NCI-H1694 treated with DMSO at 0.1 percent for 48 hours (cell line): ENCODE data around the gene SDF4.

Experiments
- DNase-seq: peaks from one replicate; lab custom pipeline; 2025; lab: John Stamatoyannopoulos, UW

SDF4 gene

DNA sequence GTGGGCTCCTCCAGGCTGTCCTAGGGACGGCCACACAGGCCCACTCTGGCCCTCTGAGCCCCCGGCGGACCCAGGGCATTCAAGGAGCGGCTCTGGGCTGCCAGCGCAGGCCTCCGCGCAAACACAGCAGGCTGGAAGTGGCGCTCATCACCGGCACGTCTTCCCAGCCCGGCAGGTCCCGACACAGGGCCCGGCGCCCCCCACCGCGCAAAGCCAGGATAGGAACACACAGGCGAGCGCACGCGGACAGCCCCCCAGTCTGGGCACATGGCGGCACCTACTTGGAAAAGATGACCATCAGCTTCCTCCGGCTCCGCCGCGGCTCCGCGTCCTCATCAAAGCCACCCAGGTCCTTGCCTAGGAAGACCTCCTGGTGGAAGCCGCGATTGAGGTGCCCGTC, 3.6 kb downstream of the SDF4 start:
- no peak for DNase-seq

DNA sequence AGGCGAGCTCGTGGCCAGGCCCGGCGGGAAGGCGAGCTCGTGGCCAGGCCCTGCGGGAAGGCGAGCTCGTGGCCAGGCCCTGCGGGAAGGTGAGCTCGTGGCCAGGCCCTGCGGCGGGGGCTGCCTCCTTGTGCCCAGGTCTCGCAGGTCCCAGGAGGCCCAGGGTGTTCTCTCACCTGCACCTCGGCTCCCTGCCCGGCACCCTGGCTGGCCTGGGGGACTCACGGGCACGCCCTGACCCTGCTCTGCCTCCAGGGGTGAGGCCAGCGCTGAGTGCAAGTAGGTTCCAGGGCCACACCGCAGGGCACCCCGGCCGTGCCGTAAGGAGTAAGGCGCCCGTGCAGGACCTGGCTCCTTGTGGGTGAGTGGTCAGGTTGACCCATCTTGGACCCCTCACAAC, 4.4 kb downstream of the SDF4 start:
- no peak for DNase-seq

DNA sequence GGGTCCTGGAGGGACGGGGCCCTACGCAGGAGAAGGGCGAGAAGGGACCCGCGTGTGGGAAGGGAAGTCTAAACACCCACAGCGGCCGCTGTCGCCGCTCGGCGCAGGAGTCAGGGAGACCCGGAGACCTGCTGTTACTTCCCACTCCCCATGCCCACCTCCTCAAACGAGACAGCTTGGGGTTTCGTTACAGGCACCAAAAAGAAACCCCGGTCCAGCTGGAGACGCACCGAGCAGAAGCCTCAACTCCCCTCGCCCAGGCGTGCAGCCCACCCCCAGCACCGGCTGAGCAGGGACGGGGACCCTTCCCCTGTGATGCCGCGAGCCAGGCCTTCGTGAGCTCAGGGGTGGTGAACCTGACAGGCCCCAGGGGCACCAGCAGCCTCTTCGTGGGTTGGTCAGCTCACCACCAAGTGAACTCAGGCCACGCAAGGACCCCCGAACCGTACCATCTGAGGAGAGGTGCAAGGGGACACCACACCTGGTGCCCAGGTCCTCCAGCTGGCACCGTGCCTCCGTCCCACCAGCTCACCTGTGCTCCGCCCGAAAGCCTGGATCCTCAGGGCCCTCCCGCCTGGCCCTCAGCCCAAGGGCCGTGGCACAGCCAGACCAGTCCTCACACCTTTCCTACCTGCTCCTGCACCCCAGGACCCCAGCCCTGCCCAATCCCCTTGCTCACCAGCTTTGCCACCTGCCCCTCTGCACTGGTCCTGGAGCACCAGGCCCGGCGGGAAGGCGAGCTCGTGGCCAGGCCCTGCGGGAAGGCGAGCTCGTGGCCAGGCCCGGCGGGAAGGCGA, 5.0 kb downstream of the SDF4 start:
- no peak for DNase-seq

DNA sequence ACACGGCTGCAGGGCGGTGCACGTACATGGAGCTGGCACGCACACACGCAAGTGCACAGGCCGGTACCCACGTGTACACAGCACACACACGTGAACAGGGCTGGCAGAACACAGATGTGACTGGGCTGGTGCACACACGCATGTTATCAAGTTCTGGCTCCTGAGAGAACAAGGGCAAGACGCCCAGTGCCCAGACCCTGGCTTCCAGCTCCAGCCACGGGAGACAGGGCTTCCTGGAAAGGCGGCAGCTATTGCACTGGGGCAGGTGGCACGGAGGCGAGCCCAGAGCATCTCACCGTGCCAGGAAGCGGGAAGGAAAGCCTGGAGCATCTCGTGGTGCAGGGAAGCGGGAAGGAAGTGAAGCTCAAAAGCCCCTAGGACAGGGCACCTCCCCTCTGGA, 5.9 kb downstream of the SDF4 start:
- DNase-seq = no peak

DNA sequence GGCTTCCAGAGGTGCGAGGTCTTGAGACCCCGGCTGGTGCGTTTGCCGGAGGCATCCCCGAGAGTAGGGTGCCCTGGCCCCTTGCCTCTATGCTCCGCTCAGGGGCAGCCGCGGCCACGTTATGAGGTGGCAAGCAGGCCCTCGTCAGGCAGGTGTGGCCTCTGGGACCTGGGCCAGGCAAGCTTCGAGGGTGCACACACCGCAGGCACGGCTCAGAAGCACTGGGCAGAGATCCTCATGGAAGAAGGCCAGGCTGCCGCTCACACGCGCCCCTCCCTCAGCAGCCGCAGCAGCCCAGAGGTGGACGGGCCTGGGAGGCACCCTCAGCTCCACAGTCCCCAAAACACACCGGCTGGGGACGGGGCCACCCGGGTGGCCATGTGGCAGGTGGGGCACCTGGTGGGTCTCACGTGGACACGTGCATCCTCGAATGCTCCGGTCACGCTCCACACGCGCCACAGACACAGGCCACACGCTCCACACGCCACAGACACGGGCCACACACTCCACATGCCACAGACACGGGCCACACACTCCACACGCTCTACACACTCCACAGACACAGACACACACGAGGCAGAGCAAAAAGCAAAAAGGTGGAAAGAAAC, 6.5 kb downstream of the SDF4 start:
- no peak for DNase-seq

DNA sequence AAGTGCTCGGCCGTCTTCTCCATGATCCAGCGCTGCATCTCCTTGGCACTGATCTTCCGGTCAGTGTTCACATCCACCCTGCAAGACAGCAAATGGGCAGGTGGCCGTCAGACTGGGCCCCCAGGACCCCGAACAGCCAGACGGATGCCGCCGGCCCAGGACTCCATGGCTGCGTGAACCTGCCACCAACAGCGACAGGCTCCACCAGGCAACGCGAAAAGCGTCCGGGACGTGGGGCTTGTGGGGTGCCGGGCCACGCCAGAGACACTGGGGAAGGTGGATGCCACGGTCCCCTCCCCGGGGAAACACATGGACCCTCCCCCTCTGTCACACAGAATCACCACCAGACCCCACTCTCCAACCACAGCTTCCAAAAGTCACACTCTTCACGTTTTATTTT, 7.9 kb downstream of the SDF4 start:
- no peak for DNase-seq

DNA sequence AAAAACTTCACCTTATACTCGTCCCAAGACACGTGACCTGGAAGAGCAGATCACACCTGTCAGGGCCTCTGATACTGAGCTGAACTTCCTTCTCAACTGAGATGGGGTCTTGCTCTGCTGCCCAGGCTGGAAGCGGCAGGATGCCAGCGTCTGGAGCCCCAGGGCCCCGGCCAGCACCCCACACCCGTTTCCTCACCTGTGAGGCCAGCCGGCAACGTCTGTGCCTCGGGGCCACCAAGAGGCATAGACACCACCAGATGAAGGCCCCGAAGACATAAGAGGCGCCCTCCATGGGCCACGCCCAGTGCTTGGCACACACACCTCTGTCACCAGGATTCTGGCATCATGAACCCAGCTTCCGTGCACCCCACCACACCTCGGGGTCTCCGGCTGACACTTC, 8.5 kb downstream of the SDF4 start:
- no peak for DNase-seq

DNA sequence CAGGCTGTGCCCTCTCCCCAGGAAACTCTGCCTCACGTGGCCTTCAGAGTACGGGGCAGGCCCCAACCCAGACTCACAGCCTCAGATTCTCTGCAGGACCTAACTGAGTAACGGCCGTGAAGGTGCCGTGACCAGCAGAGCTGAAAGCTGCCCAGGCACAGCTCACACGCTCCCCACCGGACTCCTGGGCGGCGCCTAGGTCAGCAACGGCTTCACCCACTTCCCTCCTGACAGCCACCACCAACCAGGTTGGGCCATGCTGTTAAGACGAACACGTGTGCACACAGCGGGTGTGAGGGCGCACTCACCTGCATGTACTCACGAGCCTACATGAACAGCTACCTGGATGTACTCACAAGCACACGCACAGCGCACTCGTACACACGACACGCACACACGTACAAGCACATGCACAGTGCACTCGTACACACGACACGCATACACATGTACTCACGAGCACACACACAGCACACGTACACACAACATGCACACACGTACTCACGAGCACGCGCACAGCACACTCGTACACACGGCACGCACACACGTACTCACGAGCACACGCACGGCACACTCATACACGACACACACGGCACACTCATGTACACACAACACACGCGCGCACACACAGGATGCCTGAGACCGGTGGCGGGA, 9.1 kb downstream of the SDF4 start:
- no peak for DNase-seq

DNA sequence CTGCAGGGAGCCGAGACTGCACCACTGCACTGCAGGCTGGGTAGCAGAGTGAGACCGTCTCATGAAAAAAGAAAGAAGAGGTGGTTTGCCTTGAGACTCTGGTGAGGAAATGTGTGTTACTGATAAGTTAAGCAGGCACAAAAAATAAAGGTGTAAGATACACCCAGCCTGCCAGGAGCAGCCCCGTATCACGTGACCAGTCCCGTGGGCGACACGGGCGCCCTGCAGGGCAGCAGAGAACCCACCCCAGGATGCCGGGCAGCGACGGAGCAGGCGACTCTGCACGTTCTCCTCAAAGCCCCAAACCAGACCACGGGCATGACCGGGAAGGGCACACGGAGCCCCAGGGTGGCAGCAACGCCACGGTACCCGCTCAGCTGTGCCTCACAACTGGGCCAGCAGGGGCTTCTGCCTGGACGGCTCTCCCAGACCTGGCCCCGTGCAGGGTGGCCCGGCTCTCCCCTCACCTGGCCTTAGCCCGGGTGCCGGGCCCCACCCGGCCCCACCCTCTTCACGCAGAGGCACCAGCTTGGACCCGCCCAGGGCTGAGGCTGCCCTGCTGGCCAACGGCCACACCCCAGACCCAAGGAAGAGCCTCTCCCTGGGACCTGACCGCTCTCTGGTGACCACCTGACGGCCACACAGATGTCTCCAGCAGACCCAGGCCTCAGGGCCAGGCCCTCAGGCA, 9.8 kb downstream of the SDF4 start:
- no peak for DNase-seq

DNA sequence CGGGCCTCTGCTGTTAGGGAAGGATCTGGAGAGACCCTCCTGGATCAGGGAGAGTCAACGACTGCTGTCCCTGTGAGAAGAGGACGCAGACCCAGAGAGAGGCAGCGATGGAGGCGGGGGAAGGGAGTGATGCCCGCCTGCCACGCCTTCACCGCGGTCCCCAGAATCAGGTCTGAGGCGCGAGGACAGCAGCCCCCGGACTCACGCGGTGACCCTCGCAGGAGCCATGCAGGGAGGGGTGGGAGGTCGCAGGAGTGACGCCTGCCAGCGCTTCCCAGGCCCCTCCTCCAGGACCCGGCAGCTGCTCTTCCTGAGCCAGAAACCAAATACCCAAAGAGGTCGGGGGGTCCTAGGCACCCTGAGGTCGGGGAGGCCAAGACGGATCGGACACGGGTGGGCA, 11.6 kb downstream of the SDF4 start:
- no peak for DNase-seq

DNA sequence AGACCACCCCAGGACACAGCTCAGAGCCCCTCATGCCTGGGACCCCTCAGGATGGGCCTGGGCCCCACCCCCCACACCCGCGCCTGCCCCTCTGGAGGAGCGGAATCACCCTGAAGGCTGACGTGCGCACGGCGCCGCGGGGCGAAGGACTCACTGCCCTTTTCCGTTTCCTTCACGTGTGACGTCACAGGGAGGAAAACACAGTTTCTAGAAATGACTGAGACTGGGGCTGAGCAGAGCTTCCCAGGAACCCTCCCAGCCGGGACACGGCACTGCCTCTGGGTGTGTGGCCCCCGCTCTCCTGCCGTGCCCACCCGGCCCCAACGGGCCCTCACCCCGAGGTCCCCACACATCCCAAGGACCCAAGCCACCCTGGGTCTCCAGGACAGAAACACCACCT, 12.5 kb downstream of the SDF4 start:
- no peak for DNase-seq

DNA sequence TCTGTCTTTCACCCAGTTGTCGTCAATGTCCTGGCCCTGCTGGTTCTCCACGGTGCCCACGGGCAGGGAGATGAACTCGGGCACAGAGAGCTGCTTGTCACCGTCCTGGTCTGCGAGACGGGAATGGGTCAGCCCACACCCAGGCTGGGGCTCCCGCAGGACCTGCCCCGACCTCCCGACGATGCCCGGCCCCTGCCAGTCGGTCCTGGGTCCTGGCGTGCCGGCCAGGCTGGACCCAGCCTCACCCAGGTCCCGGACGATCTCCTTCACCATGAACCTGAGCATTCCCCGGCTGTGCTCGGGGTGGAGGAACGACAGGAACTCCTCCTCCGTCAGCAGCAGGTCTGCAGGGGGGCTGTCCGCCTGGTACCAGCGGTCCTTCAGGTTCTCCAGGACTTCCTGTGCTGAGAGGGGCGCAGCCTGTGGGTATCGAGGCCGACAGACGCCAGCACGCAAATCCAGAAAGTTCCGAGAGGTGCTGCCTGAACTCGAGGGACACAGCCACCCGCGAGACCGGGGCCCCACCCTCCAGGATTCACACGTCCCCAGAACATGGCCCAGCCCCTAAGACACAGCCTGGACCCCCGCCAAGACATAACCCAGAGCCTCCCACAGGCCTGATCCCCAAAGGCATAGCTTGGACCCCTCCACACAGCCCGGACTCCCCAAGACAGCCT, 13.1 kb downstream of the SDF4 start:
- no peak for DNase-seq

DNA sequence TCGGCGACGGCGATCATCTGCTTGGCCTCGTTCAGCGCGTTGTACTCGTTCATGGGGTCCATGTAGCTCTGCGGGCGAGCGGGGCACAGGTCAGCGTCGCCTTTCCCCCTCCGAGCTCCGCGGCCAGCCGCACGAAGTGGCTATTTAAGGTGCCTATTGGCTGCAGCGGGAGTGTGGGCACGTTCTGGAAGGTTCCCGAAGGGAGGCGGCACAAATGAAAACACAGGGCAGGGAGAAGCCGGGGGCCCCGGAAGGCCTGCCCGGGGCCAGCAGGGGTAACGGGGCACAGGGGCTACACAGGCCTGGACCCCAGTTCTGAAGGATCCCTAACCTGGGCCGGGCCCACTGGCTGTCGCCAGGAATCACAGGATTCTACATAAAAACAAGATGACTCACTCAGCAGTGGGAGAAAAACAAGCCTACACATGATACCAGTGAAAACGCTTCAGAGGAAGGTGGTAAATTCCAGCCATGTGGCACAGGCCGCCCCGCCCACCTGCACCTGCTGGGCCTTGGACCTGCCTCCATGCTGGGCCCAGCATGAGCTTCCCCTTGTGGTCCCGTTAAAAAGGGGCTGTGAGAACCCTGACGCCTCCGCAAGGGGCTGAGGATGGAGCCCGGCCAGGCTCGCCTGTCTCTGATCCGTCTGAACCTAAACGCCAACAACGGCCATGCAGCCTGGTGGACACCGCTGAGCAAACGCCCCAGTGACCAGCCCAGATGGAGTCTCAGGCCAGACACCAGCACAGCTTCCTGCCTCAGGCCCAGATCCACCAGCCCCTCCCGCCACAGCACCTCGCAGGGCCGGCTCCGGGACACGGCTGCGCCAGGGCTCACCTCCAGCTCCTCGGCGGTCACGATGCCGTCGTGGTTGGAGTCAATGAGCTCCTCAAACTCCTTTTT, 13.9 kb downstream of the SDF4 start:
- DNase-seq = peak; percentile 4

DNA sequence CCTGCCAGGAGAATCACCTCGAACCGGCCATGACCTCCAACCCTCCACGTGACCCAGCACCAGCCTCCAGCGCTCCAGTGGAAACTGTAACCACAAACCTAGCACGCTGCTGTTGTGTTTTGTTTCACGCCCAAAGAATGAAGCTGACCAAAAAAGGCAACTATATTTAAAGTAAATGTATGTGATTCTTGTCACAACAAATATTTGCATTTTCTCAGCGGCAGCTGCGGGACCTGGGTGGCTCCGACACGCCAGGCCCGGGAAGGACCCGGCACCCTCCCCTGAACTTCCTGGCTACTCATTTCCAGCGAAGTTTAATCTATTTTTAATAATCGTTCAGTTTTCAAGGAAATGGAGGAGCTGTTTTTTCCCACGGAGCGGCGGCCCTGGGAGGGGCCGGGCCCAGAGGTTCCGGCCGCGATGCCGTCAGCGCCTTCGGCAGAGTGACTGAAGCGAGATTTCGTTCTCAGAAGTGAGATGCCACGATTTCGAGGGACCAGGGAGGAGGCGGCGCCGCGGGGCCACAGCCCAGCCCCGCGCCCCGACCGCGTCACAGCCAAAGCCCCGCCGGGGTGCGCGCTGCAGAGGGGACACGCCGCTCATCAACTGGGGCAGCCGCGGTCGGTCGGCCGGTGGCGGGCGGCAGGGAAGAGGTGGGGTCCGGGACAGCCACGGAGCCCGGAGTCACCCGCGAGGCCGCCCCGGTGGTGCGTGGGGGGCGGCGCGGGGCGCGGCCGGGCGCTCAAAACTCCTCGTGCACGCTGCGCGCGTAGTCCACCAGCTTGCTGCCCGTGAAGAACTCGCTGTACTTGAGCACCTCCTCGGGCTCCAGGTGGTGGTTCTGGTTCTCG, 14.8 kb downstream of the SDF4 start:
- no peak for DNase-seq

DNA sequence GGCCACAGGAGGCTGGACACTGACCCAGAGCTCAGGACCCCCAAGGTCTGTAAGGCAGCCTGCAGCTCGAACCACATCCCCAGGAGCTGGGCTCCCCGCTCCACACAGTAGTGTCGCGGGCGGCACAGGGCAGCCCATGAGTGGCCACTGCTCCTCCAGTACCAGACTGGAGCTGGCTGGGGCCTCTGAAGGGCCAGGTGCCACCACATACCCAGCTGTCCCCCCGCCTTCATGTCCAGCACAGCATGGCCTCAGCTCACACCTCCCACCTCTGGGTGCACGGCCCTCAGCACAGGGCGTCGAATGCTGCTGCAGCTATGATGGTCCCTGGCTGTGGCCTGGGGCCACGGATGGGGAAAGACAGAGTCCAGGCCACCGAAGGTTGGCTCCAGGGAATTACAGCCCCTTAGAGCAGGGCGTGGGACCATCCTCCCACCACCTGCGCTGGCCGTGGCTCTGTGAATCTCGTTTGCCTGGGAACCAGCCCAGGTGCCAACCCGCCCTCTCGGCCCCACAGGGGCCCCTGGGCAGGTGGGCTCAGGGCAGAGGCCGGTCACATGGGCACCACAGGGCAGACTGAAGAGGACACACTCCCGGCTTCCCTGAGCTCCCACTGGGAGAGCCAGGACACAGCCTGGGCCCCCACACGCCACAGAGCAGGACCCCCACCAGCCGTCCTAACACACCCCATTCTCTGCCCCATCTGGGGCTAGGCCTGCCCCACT, 15.8 kb downstream of the SDF4 start:
- DNase-seq = no peak

DNA sequence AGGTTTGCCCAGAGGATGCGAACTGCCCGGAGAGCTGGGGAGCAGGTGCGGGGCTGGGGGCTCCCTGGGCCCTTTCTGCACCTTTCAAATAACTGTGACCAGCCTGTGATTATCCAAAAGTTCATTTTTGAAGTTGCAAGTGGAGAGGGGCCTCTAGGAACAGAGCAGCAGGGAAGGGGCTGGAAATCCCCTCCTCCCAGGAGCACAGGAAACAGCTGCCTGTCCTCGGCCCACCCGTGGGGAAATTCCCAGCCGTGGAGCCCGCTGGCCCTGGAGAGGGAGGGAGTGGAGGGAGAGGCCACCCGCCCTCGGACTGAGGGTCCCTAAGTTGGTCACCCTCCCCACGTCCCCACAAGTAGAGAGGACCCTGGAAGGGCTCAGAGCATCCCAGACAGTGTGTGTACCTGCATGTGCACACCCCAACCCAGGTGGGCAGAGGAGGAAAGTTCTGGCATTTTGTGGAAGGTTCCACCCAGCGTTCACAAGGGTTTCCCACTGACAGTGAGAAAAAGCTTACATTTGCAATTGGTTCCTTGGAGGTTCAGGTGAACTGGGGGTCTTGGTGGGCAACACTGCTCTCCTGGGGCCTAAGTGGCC, 16.6 kb downstream of the SDF4 start:
- no peak for DNase-seq

DNA sequence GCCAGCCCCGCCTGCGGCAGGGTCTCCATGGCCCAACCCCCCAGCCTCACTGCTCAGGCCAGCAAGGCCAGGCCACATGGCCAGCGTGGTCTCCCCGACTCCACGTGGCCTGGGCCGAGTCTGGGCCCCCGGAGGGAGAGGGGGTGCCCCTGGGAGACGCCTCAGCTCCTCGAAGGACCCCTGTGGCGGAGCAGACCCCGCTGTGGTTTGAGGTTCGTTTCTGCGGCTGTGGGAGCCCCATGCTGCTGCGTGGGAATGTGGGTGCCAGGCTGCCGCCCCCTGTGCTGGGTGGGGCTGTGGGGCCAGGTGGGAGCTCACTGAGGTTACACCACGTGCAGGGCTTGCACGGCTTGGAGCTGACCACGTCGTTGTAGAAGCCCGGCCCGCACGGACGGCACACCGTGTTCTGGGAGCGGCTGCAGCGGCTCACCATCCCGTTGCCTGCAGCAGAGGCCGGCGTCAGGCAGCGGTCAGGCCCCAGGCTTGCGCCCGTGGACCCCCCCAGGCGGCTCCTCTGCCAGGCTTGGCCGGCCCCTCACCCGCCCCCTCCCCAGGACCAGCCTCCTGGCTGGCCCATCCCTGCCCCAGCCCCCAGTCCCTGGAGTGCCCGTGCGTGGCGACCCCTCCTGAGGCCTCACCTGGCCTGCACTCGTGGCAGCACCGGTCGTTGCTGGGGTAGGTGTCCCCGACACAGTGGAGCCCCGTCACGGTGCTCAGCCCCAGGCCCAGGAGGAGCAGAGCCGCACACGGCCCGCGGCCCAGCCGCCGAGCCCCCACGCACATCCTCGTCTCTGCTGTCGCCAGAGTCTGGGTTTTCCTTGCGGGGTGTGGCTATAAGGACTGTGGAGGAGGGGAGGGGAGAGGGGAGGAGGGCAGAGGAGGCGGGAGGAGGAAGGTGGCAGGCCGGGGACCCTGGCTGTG, 18.2 kb downstream of the SDF4 start, which contains the start of gene TNFRSF4:
TNFRSF4 (minus strand) TSS at position 809 of the 921 bp plus-strand sequence; CDS start at position 783, 26 bp downstream.
- DNase-seq = no peak

DNA sequence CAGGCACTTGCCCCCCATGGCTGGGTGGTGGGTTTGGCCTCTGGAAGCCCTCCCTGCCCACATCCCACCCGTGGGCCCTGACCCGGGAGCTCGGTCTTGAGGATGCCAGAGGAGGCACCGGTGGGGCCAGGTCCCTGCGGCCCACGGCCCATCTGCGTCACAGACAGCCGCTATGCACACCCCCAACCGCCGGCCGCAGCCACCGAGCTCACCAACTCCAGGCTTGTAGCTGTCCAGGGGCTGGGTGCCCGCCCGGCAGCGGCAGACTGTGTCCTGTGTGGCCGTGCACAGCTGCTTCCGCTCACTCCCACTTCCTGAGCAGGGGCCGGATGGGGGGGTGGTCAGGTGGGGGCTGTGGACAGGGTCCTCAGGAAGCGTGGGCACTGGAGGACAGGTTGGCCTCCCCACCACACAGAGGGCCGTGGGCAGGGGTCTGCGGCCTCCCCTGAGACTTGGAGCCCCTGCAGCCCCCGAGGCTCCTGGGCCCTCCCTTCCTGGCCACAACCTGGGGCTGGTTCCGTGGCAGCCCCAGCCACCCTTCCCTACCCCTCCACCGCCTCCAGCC, 18.9 kb downstream of the SDF4 start:
- DNase-seq = no peak
